HG03469 (cell line): Measurements from ENCODE around the gene CARF.
"Not testable (repeated sequence)": the region's sequence is repeated elsewhere in the genome, so short reads cannot be mapped to it uniquely, and the experiment has no call there.

Source experiments
- ATAC-seq: cut with Tn5 transposase; IDR thresholded peaks from one replicate; pipeline ENCODE4 v1.9.1; 2021; ENCODE audit warnings: mild to moderate bottlenecking, moderate library complexity, moderate number of reproducible peaks; ENCODE audit not compliant: unreplicated experiment

The CARF gene, protein sequence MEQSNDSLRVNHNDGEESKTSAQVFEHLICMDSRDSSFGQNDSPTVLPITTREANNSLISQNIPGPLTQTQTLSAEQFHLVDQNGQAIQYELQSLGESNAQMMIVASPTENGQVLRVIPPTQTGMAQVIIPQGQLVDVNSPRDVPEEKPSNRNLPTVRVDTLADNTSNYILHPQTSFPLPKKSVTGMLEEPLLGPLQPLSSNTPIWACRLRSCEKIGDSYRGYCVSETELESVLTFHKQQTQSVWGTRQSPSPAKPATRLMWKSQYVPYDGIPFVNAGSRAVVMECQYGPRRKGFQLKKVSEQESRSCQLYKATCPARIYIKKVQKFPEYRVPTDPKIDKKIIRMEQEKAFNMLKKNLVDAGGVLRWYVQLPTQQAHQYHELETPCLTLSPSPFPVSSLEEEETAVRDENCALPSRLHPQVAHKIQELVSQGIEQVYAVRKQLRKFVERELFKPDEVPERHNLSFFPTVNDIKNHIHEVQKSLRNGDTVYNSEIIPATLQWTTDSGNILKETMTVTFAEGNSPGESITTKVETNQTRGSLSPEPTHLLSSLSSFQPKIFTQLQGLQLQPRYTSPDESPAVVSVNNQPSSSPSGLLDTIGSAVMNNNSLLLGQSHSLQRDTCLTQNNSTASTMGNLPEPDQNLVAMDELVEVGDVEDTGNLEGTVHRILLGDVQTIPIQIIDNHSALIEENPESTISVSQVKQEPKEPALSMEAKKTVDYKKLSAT

DNA sequence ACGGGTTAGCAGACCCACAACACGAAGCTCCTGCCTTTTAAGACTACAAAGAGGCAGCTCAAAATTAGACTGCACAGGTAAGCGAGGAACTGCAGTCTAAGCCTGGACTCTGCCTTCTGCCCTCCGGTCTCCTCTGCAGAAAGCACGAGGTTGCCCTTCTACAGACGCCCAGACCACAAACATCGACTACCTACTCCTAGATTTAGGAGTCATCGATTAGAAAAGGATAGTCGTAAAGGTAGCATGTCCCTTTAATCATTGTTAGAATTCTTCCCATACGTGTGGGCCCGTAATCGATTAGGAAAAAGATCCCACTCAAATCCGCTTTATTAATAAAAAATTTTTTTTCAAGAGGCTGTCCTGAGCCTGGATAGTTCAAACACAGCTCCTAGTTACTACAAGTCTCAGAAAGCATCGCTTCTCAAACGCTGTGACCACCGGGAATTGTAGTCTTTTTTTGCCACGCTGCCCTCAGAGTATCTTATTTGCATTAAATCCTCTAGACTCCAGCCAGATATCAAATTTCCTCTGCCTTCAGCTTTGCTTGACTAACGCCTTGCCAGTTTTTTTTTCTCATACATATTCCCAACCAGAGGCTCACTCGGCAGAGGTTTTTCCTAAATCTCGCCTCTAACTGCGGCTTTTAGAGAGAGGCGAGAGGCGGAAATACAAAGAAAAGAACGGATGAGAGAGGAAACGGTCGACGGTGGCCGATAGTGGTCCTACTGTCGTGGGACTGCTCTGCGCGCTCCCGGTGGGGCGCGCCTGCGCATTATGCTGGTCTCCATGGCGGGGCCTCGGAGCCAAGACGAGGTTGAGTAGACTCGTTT, at the start of gene CARF, which contains the start of gene WDR12:
TSS of gene CARF (plus strand) at position 764 of the 830 bp plus-strand sequence. CDS start 29,628 bp downstream, outside the sequence.
TSS of gene WDR12 (minus strand) at position 162 of the 830 bp plus-strand sequence. CDS start 197 bp downstream, outside the sequence.
- peak; percentile 54 for ATAC-seq

DNA sequence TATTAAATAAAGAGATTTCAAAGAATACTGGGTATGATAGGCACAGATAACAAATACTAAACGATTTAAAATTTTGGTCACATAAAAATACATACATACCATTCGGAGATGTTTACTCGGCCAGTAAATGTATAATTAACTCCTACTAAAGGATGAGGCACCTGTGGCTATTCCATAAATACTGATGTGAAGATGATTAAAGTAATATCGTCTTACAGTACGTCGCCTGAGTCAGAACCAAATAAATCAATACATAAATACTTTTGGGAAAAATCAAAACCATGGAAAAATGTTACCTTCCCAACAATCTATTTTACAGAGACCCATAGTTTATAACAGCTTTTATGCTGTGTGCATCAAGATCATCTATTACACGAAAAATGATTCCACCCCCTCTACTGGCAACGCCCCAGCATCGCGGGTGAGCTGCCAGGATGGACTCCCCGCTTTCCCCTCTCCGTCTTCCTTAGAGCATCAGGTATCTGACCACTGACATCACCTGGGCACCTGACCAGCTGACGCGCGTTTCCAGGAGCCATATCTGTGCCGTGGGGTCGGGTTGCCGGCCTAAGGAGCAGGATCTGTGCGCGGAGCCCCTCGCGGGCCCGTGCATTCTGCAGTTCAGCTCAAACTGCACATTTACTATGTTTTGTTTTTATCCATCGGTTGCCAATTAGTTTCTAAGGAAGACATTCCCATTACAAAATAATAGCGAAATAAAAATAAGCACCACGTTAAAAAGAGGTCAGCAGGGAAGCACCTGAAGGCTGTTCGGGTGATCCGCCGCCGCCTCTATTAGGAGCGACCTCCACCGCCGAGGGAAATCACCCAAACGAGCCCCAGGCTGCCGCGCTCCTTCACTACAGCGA, 41.4 kb upstream of the CARF start:
- peak; percentile 44 for ATAC-seq

DNA sequence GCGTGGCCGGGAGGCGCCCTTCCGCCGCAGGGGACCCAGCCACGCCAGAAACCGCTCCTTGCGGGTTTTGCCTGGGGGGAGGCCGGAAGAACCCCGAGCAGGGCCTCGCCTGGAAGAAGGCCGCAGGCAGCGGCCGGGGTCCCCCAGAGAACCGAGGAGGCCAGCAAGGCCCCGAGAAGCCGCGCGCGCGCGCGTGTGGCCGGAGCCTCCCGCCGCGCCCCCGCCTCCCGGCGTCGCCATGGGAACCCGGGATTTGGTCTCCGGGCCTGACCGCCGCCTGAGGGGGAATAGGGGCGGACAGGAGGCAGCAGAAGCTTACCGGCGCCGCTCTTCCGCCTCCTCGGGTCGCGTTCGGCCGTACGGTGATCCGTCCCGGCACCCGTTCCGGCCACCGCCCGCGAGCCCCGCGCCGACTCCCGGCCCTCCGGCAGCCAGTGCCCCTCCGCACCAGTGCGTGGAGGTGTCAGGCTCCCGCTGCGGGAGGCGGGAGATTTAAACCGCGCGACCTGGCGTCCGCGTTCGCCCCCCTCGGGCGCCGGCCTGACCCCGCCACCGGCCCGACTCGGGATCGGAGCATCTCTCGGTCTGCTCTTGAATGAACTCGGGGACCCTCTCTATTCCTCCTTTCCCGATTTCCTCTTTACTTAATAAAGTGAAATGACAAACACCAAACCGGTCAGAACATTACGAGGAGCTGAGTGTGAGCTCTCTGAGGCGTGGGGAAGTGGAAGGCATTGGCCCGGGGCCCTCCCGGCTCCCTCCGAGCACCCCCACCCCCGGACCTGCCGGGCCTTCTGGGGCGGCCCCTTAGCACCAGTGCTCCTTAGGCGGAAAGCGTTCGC, 40.6 kb upstream of the CARF start, which contains the start of gene ICA1L:
TSS of gene ICA1L (minus strand) at position 467 of the 842 bp plus-strand sequence. CDS start 42,757 bp downstream, outside the sequence.
- no peak for ATAC-seq

DNA sequence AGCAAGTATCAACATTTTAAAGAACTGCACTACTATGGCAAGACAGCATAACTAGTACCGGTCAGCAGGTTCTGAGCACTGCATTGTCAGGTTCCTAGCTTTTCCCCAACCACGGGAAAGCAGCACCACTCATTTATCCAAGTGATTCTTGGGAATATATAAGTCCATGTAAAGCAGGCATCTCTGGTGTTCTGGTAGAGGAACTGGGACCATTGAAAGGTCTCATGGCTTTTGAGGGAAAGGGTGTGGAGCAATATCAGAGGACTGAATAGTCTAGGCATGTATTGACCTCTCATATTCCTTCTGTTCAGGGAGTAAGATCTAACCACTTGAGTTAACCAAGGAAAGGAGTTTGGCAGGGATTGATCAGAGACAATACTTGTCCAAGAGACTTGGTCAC, 34.4 kb upstream of the CARF start:
- ATAC-seq, result no peak

DNA sequence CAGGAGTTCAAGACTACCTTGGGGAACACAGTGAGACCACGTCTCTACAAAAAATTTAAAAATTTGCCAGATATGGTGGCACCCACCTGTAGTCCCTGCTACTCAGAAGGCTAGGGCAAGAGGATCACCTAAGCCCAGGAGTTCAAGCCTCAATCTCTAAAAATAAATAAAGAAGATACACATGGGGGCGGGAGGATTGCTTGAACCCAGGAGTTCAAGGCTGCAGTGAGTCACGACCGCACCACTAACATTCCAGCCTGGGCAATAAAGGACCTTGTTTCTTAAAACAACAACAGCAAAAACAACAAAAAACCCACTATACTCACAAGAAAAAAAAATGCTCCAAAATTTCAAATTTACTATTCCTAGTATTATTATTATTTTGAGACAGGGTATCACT, 30.5 kb upstream of the CARF start:
- no peak for ATAC-seq

DNA sequence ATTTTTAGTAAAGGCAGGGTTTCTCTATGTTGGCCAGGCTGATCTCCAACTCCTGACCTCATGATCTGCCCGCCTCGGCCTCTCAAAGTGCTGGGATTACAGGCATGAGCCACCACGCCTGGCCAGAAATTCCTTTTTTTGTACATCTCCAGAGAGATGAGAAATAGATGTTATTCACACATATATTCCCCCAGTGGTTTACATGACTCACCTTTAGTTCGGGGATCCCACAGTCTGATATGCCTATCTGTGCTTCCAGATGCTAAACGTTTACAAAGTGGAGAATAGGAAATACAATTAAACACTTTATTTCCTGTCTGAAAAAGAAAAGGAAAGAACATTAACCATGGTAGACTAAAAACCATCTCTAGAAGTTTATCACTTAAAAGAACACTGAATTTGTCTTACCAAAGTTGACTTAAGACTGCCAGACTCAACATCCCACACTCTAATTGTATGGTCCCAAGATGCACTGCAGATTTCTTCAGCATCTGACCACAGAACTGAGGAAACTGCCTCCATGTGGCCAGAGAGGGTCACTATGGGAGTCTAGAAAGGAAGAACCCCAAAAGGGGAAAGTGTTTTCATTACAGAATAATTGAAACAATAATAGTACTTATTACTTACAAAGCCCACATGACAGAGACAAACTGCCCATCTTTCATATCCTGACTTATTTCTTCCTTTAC, 27.9 kb upstream of the CARF start:
- ATAC-seq, result no peak

DNA sequence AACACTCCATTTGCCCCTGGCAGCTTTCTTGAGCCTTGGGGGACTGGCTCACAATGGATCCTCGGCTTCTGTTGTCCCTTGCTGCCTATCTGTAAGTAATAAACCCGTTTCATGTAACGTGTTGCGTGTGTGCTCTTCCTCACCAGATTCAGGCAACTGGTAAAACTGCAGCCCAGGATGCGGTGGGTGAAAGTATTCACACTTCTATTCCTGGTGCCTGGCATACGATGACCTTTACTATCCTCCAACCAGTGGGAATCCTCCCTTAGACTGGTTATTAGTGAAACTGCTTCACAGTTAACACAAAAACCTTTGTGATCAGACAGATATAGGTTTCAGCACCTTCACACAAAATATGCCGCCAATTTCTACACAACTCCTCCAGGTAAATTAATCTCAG, 26.9 kb upstream of the CARF start:
- no peak for ATAC-seq

DNA sequence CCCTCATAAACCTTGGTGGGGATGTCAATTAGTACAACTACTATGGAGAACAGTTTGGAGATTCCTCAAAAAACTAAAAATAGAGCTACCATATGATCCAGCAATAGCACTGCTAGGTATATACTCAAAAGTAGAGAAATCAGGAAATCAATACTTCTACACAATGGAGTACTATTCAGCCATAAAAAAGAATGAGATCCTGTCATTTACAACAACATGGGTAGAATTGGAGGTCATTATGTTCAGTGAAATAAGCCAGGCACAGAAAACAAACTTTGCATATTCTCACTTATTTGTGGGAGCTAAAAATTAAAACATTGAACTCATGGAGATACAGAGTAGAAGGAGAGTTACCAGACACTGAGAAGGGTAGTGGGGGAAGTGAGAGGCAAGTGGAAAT, 6.6 kb upstream of the CARF start:
- ATAC-seq, result not testable (repeated sequence)

DNA sequence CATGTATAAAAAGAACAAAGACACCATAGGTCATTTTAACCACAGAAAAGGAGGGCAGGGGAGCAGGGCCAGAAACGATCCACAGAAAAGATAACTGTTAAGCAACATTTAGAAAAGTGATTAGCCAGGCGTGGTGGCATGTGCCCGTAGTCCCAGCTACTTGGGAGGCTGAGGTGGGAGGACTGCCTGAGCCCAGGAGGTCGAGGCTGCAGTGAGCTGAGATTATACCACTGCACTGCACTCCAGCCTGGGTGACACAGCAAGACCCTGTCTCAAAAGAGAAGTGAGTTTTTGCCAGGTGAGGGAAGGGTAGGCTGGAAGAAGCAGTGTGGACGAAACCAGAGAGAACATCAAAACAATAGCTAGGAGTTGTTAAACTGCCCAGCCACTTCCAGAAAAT, 3.9 kb upstream of the CARF start:
- ATAC-seq, result no peak

DNA sequence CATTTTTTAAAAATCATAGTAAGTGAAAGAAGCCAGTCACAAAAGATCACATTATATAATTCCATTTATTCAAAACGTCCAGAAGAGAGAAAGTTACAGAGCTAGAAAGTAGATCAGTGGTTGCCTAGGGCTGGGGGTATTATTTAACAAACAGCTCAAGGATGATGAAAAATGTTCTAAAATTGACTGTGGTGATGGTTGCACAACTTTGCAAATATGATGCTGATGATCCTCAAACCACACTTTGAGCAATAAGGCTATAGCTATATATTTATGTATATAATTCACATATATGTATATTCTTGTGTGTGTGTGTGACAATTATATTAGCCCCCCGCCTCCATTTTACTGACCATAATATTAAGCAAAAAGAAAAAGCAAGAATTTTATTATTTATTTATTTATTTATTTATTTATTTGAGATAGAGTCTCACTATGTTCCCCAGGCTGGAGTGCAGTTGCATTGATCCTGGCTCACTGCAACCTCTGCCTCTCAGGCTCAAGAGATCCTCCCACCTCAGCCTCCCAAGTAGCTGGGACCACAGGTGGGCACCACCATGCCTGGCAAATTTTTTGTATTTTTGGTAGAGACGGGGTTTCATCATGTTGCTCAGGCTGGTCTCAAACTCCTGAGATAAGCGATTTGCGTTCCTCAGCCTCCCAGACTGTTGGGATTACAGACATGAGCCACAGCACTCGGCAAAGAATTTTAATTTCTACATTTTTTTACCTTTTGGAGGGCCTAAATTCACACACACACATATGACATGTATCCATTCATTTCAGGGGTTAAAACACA, 2.5 kb upstream of the CARF start:
- no peak for ATAC-seq

DNA sequence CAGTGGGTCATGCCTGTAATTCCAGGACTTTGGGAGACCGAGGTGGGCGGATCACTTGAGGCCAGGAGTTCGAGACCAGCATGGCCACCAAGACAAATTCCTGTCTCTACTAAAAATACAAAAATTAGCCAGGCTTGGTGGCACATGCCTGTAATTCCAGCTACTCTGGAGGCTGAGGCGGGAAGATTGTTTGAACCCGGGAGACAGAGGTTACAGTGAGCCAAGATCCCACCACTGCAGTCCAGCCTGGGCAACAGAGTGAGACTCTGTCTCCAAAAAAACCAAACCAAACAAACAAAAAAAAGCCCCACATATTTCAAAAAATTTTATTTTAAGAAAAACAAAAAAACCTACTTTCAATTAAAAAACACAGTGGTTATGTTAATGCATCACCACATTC, 1.8 kb upstream of the CARF start:
- ATAC-seq, result not testable (repeated sequence)

DNA sequence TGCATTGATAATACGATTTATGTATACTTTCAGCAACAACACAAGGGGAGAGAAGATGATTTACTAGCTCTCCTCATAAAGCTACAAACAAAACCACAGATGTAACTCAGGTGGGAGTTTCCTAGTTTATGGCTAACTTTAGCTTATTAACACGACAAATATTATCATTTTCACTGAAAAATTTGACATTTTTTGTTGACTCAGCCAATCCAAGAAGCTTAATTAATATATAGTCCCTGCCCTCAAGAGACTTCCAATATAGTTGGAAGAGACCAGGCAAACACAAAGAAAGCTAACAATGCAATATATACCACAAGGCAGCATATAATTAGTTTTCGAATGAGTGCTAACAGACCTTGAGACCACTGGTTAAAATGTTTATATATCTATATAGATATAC, 1.4 kb upstream of the CARF start:
- ATAC-seq, result no peak

DNA sequence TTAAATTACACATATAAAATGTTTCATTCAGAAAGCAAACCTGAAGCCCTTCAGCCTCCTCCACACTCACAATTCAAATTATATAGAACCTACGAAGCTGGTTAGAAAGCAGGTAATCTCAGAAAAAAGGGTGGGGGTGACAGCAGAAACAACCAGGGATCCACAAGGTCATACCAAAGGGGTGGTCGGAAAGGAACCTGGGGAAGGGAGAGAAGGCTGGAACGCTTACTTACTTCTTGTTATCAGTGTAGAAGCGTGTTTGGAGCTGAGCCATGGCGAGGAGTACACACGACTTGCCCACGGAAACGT, 918 bp upstream of the CARF start:
- ATAC-seq, result peak; percentile 1

DNA sequence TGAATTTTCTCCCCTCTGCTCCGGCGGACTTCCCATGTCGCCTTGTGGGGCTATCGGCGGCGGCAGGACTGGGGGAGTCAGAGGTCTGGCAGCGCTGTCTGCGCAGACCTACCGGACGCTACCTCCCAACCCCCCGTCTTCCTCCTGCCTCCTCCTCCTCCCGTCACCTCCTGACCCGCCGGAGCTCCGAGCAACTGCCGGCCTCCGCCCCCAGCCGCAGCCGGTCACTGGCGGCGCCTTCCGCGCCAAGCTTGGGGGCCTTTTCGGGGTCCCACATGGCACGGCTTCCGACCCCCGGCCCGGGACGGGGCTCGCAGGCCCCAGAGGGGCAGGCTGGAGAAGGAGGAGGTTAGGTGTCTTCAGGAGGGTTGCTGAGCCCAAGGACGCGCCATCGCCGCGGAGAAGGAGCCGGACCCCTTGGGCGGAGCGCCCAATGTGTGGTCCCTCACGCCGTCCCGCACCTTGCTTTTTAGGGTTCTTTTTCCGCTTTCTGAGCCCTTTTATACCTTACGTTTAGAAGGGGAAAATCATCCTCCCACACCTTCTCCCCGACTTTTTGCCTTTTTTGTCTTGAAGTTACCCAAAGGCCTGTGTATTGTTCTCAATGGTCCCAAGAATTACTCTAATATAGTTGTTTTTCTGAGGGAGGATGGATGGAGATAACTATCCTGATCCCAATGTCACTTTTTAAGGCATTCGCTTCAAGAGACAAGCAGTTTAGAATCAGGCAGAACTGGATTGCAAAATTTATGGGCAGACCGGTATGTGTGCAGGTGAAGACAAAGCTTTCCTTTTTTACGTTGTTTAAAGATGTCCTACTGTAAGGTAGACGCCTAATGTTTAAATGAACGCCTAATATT, 497 bp downstream of the CARF start:
- ATAC-seq, result peak; percentile 39

DNA sequence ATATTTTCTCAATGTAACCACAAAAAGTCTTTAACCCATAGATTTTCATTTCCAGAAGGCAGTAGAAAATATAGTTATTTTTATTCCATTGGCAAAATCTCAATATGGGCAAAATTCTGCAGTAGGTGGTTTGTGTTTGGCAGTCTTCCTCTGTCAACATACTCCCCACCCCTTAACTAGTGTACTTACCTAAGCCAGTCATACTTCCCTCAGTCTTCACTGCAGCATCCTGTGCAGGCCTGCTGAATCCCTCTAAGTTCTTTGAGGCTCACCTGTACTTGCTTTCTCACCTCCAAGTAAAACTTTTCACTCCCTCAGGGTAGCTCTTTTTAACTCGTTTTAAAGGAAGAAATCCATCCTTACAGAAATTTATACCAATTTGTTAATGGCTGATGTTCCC, 6.8 kb downstream of the CARF start:
- no peak for ATAC-seq

DNA sequence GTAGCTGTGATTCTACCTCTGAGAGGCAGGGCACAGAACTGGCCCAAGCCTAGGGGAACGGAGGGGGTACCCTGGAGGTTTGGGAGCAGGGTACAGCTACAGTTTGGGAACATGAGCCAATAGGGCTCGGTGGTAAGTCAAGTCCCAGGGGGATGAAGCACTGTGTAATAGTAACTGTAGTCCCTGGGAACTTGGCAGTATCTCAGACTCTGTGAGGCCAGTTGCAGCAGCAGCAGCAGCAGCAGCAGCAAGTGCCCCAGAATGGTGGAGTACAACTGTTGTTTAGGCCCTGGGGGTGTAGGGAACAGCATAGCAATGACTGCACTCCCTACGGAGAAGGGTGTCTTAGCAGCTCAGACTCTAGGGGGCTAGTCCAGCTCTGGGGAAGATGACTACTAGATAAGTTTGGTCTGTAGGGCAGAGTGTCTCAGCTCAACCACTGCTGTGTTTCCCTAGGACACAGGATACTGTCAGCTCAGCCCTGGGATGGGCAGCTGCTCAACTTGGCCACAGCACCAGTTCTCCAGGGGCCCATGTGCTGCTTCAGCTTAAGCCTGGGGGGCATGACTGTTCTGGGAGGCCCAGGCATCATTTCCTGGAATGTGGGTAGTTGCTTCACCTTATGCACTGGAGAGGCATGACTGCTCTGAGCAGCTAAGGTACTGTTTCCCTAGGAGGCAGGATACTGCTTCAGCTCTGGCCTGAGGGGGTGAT, 20.5 kb downstream of the CARF start:
- no peak for ATAC-seq
